ENCODE results near the gene ABCC3.

DNA sequence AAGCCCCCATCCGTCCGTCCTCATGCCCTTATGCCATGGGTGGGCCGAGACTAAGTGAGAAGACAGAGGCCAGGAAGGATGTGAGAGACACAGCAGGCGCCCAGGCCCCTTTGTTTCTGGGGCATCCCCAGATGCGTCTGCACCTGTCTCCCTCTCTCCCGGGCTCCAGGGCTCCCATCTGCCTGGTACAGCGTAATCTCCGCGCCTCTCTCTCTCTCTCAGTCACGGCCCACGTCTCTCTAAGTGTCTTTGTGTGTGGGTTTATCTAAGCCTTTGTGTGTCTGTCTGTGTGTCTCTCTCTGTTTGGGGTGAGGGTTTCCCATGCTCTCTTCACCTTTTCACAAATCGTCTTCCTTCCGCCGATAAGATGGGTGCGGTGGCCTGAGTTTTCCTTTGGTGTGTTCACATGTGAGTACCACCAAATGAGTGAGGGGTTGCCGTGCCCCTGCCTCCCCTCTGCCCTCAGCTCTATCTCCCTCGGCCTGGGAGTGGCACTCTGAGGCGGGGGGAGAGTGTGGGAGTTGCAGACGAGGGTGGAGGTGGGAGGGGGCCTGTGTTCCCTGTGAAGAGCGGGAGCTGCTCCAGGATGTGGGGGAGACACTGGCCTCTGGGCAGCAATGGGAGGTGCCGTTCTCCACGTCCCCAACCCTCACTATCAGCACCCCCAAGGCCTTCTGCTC is 25.8 kb upstream of the ABCC3 start:
- TF ChIP-seq, protein P1, sequence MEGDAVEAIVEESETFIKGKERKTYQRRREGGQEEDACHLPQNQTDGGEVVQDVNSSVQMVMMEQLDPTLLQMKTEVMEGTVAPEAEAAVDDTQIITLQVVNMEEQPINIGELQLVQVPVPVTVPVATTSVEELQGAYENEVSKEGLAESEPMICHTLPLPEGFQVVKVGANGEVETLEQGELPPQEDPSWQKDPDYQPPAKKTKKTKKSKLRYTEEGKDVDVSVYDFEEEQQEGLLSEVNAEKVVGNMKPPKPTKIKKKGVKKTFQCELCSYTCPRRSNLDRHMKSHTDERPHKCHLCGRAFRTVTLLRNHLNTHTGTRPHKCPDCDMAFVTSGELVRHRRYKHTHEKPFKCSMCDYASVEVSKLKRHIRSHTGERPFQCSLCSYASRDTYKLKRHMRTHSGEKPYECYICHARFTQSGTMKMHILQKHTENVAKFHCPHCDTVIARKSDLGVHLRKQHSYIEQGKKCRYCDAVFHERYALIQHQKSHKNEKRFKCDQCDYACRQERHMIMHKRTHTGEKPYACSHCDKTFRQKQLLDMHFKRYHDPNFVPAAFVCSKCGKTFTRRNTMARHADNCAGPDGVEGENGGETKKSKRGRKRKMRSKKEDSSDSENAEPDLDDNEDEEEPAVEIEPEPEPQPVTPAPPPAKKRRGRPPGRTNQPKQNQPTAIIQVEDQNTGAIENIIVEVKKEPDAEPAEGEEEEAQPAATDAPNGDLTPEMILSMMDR (IDR thresholded peaks at IDR 0.05): no peak
- TF ChIP-seq POLR2A (IDR thresholded peaks at IDR 0.05): no peak

Measured in lower leg skin (tissue), 3 donors.